Measurements from ENCODE around the gene ZNF750. TPM values are rescaled to one million over a fixed set of nuclear protein-coding genes. Genes with fewer than 3 reads are reported as not detected.
A peak's percentile ranks its signal among the peaks of the same experiment; 100 is the strongest.

The ZNF750 gene
- total RNA-seq, 2 experiments from 2014 or later, result not detected

DNA sequence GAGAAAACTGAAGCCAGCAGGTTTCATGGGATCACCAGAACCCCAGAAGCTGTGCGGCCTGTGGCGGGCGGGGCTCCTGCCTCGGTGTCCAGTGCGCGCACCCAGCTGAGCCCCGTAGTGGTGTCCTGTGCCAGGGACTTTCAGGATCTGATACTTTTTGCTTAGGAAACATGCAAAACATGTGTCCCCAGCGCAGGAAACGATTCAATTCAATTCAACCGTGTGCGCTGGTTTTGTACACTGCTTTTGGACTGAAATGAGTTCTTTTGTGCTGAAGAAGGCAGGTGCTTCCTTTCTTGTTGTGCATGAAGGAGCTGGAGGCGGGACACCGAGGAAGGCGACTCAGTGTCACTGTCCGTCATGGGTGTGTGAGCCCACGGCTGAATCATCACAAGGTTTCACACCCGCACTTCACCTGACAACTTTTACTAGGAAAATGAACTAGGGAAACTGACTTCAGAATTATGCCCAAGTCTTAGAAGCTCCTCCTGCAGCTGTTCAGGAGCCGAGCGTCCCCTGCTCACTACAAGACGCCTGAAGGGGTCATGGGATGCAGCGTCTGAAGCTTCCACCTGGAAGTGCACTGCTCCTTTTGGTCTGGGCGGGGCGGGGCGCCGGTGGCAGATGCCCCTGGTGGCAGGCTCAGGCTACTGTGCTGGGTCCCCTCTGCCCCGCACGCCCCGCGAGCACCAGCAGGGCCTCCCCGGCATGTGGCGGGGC lies 31.4 kb upstream of the ZNF750 start:
- no peak overlapping the region for H3K4me3 Mint-ChIP-seq
- DNase-seq (no peak), ATAC-seq (no peak)
- H3K36me3 Mint-ChIP-seq (ENCODE audit: low read depth), result peaks cover 26% of the 10 kb centered on the region
- POLR2A ChIA-PET, result interaction anchor here (0.7 kb wide), 1 partner anchor 13 kb away, joined by 4 read pairs; no protein-coding TSS in a partner anchor
- peaks cover 24% of the 10 kb centered on the region for H3K4me1 Mint-ChIP-seq (ENCODE audit: low read depth)
- CTCF ChIA-PET, result interaction anchor here (1.9 kb wide), 1 partner anchor 14 kb away, joined by 6 read pairs; no protein-coding TSS in a partner anchor
- H3K27ac Mint-ChIP-seq, result no peak overlapping the region
- no peaks in the 10 kb centered on the region for H3K9me3 Mint-ChIP-seq (ENCODE audit: insufficient read depth)
- no peaks in the 10 kb centered on the region for H3K27me3 Mint-ChIP-seq (ENCODE audit: low read depth)

DNA sequence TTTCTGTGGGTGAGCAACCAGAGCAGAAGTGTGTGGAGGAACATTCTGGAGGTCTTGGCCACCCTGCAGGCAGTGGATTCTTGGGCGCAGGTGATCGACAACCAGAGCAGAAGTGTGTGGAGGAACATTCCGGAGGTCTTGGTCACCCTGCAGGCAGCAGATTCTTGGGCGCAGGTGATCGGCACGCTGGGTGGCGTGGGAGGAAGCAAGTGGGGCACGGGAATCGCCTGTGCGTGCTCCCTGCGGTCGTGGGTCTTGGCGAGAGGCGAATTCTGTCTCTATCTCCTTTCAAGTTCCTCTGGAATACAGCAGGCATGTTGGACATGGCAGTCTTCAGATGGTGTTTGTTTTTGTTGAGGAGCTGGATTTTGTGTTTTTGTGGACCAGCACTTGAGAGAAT lies 30.7 kb upstream of the ZNF750 start:
- no peak for DNase-seq
- CTCF ChIA-PET, result interaction anchor here (1.9 kb wide), 1 partner anchor 14 kb away, joined by 6 read pairs; no protein-coding TSS in a partner anchor
- no peaks in the 10 kb centered on the region for H3K27me3 Mint-ChIP-seq (ENCODE audit: low read depth)
- H3K4me3 Mint-ChIP-seq, result no peak overlapping the region
- H3K4me1 Mint-ChIP-seq (ENCODE audit: low read depth), result peaks cover 27% of the 10 kb centered on the region
- H3K36me3 Mint-ChIP-seq (ENCODE audit: low read depth), result peaks cover 26% of the 10 kb centered on the region
- no peak overlapping the region for H3K27ac Mint-ChIP-seq
- no peak for ATAC-seq
- POLR2A ChIA-PET, result interaction anchor here (0.6 kb wide), 1 partner anchor 252 kb away, joined by 3 read pairs; no protein-coding TSS in a partner anchor
- H3K9me3 Mint-ChIP-seq (ENCODE audit: insufficient read depth), result no peaks in the 10 kb centered on the region

DNA sequence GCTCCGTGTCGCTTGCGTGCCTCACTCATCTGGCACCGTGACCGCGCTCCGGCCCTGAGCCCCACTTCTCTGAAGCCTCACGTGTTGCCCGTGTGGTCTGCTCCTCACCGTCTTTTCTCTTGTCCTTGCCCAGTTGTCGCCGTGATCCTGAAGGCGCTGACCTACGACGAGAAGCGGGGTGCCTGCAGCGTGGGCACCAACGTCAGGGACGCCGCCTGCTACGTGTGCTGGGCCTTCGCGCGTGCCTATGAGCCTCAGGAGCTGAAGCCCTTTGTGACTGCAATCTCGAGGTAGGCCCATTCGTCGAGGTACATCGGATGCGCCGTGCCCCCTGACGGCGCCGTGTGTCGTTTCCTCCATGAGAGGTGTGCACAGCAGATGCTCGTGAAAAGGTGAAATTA lies 30.3 kb upstream of the ZNF750 start:
- Mint-ChIP-seq H3K27ac (no peak overlapping the region), H3K4me1 (ENCODE audit: low read depth) (peaks cover 31% of the 10 kb centered on the region)
- POLR2A ChIA-PET, result interaction anchor here (0.6 kb wide), 1 partner anchor 252 kb away, joined by 3 read pairs; no protein-coding TSS in a partner anchor

DNA sequence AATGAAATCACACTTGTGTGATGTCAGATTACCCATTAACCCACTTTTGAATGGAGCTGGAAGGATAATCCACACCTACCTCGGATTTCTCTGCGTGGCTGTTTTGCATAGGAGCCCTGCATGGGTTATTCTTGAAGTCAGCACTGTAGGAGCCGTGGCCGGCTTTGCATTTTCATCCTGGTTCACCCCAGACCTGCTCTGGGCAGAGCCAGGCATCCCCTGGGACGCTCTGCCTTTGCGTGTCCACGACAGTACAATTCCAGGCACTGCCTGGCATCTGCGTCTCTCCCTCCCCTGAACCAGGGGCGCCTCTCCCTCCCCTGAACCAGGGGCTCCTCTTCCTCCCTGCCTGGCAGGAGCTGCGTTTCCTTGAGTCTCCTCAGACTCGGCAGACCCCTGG lies 29.7 kb upstream of the ZNF750 start:
- ChIA-PET POLR2A (no interaction called here), CTCF (interaction anchor here (1.9 kb wide), 1 partner anchor 15 kb away, joined by 6 read pairs; no protein-coding TSS in a partner anchor)
- Mint-ChIP-seq H3K9me3 (ENCODE audit: insufficient read depth) (no peaks in the 10 kb centered on the region), H3K27ac (no peak overlapping the region), H3K36me3 (ENCODE audit: low read depth) (peaks cover 24% of the 10 kb centered on the region), H3K27me3 (ENCODE audit: low read depth) (no peaks in the 10 kb centered on the region), H3K4me3 (no peak overlapping the region), H3K4me1 (ENCODE audit: low read depth) (peaks cover 33% of the 10 kb centered on the region)
- no peak for DNase-seq
- ATAC-seq, result no peak

More for the DNA sequence above, 30.3 kb upstream of the ZNF750 start:
- DNase-seq (no peak), ATAC-seq (no peak)
- Mint-ChIP-seq H3K36me3 (ENCODE audit: low read depth) (peaks cover 25% of the 10 kb centered on the region), H3K9me3 (ENCODE audit: insufficient read depth) (no peaks in the 10 kb centered on the region), H3K27me3 (ENCODE audit: low read depth) (no peaks in the 10 kb centered on the region), H3K4me3 (no peak overlapping the region)
- CTCF ChIA-PET, result interaction anchor here (1.9 kb wide), 1 partner anchor 15 kb away, joined by 6 read pairs; no protein-coding TSS in a partner anchor

DNA sequence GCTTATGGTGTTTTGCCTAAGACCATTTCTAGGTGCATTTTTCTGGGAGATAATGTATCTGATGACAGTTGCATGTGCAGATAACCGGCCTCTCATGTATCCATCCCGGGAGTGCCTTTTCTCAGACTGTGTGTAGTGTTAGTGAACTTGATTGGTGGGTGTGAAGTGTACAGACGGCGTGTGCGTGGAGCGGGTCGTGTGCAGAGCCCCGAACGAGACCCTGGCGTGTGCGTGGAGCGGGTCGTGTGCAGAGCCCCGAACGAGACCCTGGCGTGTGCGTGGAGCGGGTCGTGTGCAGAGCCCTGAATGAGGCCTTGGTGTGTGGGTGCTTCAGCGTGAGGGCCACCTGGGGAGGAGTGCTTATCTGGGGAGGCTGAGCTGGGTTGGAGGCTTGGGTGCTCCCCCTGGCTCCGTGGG lies 28.9 kb upstream of the ZNF750 start:
- ChIA-PET CTCF (no interaction called here), POLR2A (no interaction called here)
- no peak overlapping the region for H3K4me3 Mint-ChIP-seq
- H3K27ac Mint-ChIP-seq, result no peak overlapping the region
- peaks cover 24% of the 10 kb centered on the region for H3K36me3 Mint-ChIP-seq (ENCODE audit: low read depth)
- no peak for ATAC-seq
- no peaks in the 10 kb centered on the region for H3K9me3 Mint-ChIP-seq (ENCODE audit: insufficient read depth)
- no peak for DNase-seq
- H3K4me1 Mint-ChIP-seq (ENCODE audit: low read depth), result peaks cover 41% of the 10 kb centered on the region
- no peaks in the 10 kb centered on the region for H3K27me3 Mint-ChIP-seq (ENCODE audit: low read depth)

DNA sequence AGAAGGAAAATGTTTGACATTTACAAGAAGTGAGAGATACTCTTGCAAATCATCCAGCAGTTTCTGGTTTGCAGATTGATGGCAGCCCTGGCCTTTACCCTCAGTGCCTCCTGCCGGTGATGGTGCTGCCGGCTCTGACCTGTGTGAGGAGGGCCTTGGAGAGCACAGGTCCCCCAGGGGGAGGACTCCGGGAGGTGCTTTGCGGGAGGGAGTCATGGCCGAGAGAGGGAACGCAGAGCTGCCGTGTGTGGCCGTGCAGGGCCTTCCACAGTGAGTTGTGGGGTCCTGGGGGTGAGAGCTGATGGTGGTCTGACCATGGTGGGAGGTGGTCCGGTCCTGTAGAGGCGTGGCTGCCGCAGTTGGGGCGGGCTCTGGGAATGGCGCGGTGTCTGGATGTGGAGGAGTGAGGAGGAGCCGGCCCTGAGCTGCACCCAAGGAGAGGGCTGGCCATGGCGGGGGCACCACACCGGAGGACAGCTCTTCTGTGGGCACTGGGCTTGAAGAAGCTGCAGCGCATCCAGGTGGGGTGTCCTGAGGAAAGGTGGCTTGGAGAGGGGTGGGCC lies 28.0 kb upstream of the ZNF750 start:
- H3K4me3 Mint-ChIP-seq, result no peak overlapping the region
- ATAC-seq (no peak), DNase-seq (no peak)
- ChIA-PET POLR2A (no interaction called here), CTCF (no interaction called here)
- H3K36me3 Mint-ChIP-seq (ENCODE audit: low read depth), result peaks cover 27% of the 10 kb centered on the region
- H3K4me1 Mint-ChIP-seq (ENCODE audit: low read depth), result peaks cover 50% of the 10 kb centered on the region
- H3K27ac Mint-ChIP-seq, result no peak overlapping the region
- H3K27me3 Mint-ChIP-seq (ENCODE audit: low read depth), result no peaks in the 10 kb centered on the region
- H3K9me3 Mint-ChIP-seq (ENCODE audit: insufficient read depth), result no peaks in the 10 kb centered on the region

DNA sequence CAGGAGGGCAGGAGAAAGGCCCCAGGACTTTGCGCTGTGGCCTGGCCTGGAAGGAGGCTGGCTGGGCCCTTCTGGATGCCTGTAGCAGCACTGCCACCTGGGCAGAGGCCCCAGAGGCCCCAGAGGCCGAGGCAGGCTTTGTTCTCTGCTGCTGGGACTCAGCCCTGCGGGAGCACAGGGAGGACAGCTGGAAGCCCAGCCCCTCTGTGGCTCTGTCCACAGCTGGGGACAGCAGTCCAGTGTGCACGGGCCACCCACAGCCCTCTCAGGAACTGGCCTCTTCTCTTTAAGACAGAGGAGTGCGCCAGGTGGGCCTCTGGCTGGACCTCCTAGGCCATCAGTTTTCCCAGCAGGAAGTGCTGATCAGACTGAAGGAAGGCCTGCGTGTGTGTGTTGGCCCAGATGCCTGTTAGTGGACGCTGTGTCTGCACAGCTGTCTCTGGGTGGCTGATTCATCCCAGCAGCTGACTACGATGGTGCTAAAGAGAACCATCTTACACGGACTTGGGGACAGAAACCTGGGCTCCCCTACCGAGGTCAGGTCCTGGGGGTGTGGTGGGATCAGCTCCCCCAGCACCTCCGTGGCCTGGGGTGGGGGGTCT lies 26.9 kb upstream of the ZNF750 start:
- POLR2A ChIA-PET, result interaction anchor here (3.8 kb wide), 1 partner anchor 18 kb away, joined by 41 read pairs; no protein-coding TSS in a partner anchor
- ATAC-seq, result no peak
- CTCF ChIA-PET, result interaction anchor here (0.9 kb wide), 1 partner anchor 336 kb away, joined by 3 read pairs; no protein-coding TSS in a partner anchor
- Mint-ChIP-seq H3K27ac (no peak overlapping the region), H3K4me3 (no peak overlapping the region), H3K4me1 (ENCODE audit: low read depth) (peaks cover 58% of the 10 kb centered on the region), H3K36me3 (ENCODE audit: low read depth) (peaks cover 25% of the 10 kb centered on the region), H3K27me3 (ENCODE audit: low read depth) (no peaks in the 10 kb centered on the region), H3K9me3 (ENCODE audit: insufficient read depth) (no peaks in the 10 kb centered on the region)
- DNase-seq, result no peak

DNA sequence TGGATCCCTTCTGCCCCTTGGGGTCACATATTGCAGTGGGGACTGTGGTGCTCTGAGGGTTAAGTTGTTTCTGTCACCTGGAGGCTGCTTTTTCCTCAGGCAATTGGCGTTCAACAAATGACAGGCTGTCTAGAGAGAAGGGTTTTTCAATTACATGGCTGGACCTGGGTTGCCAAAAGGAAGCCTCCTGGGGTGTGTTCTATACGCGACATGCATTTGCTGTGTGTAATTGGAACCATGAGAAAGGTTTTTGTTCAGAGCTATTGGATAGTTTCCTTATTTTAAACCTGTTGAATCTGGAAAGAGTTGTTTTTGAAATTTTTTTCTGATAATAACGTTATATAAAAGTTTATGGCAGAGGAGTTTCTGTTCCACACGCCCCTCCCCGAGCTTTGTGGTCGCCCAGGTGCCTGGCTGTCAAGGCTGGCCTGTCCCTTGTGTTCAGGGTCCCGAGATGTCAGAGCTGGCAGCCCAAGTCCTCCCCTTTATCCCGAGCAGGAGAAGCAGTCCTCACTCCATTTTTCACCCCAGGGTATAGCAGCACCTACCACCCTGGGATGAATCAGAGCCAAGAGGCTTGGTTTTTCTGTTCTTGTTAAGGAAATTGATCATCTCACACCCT lies 26.1 kb upstream of the ZNF750 start:
- POLR2A ChIA-PET, result interaction anchor here (3.8 kb wide), 1 partner anchor 18 kb away, joined by 41 read pairs; no protein-coding TSS in a partner anchor
- CTCF ChIA-PET, result interaction anchor here (0.9 kb wide), 1 partner anchor 337 kb away, joined by 3 read pairs; no protein-coding TSS in a partner anchor
- H3K4me3 Mint-ChIP-seq, result peak overlapping the region; percentile 43

DNA sequence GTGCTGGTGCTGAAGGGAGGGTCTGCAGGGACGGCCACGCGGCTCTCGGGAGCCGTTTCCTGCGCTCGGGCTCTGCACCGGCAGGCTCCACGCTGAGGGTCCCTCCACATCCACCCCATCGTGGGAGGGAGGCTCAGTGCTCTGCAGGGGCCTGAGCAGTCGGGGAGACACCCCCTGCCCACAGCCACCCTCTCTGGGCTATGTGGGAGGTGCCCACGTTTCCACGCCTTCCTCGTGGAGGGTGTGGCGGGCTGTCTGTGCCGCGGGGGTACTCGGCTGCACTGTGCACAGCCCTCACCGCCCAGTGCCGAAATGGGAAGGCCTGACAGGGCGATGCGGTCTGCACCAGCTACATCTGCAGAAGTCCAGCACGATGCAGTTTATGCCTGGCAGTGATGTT lies 25.5 kb upstream of the ZNF750 start:
- POLR2A ChIA-PET, result interaction anchor here (1.5 to 3.8 kb wide), 3 partner anchors 13 to 218 kb away, joined by 3 to 41 read pairs (median 9); no protein-coding TSS in a partner anchor

More for the DNA sequence above, 26.1 kb upstream of the ZNF750 start:
- H3K27me3 Mint-ChIP-seq (ENCODE audit: low read depth), result no peaks in the 10 kb centered on the region
- peaks cover 63% of the 10 kb centered on the region for H3K4me1 Mint-ChIP-seq (ENCODE audit: low read depth)
- no peaks in the 10 kb centered on the region for H3K9me3 Mint-ChIP-seq (ENCODE audit: insufficient read depth)
- no peak for DNase-seq
- peak overlapping the region; percentile 98 for H3K27ac Mint-ChIP-seq
- no peak for ATAC-seq
- peaks cover 27% of the 10 kb centered on the region for H3K36me3 Mint-ChIP-seq (ENCODE audit: low read depth)

DNA sequence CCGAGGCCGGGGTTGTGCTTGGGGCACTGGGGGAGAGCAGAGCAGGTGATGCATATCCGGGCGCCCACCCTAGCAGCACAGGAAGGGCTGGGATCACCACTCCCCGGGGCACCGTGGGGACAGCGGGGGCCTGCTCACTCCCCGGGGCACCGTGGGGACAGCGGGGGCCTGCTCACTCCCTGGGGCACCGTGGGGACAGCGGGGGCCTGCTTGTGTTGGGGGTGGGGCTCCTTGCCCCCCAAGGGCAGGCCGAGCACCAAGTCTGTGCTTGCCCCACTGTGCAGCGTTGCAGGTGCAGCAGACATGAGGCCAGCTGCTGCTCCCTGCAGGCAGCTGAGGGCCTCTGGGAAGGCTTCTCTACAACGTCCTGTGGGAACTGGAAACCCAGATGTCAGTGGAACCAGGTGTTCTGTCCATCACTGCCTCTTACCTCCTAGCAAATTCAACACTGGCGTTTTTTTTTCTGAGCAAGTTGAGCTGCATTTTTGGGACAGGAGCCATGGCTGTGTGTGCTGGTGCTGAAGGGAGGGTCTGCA lies 25.0 kb upstream of the ZNF750 start:
- Mint-ChIP-seq H3K4me1 (ENCODE audit: low read depth) (peaks cover 68% of the 10 kb centered on the region), H3K36me3 (ENCODE audit: low read depth) (peaks cover 21% of the 10 kb centered on the region), H3K4me3 (peak overlapping the region; percentile 78), H3K27me3 (ENCODE audit: low read depth) (no peaks in the 10 kb centered on the region), H3K27ac (peak overlapping the region; percentile 98), H3K9me3 (ENCODE audit: insufficient read depth) (no peaks in the 10 kb centered on the region)
- DNase-seq (no peak), ATAC-seq (peak; percentile 1)
- CTCF ChIA-PET, result interaction anchor here (1.0 to 2.9 kb wide), 12 partner anchors 12 to 53 kb away, joined by 3 to 21 read pairs (median 5); no protein-coding TSS in a partner anchor
- POLR2A ChIA-PET, result interaction anchor here (0.6 to 3.8 kb wide), 11 partner anchors 8 to 219 kb away, joined by 3 to 41 read pairs (median 4); no protein-coding TSS in a partner anchor

More for the DNA sequence above, 25.5 kb upstream of the ZNF750 start:
- peaks cover 22% of the 10 kb centered on the region for H3K36me3 Mint-ChIP-seq (ENCODE audit: low read depth)
- no peaks in the 10 kb centered on the region for H3K9me3 Mint-ChIP-seq (ENCODE audit: insufficient read depth)
- CTCF ChIA-PET, result interaction anchor here (2.9 kb wide), 1 partner anchor 20 kb away, joined by 21 read pairs; no protein-coding TSS in a partner anchor
- ATAC-seq (no peak), DNase-seq (no peak)
- H3K4me1 Mint-ChIP-seq (ENCODE audit: low read depth), result peaks cover 63% of the 10 kb centered on the region
- H3K4me3 Mint-ChIP-seq, result peak overlapping the region; percentile 43
- no peaks in the 10 kb centered on the region for H3K27me3 Mint-ChIP-seq (ENCODE audit: low read depth)
- peak overlapping the region; percentile 98 for H3K27ac Mint-ChIP-seq

Measured in activated CD8-positive, alpha-beta T cell treated with anti-CD3 and anti-CD28 coated beads, Interleukin-2, amount 10 ng/mL, durations not matched to agents 7 days and 5 days (primary cell).